Fibroblast of lung (primary cell): ENCODE measurements around the gene PRRC2B.

Experiments used
- CTCF ChIP-seq, 2 donors: IDR thresholded peaks in 1 of 2; conservative IDR thresholded peaks in 1 of 2; 1 replicate in 1 of 2; 2 replicates in 1 of 2; pipeline ENCODE4 v1.5.1; 2011 to 2012; ENCODE audit warnings: low read length in 2 of 2, control low read depth in 1 of 2, inconsistent platforms in 1 of 2, low read depth in 1 of 2, mild to moderate bottlenecking in 1 of 2
- EZH2 ChIP-seq: IDR thresholded peaks from 2 replicates; pipeline ENCODE4 v1.5.1; 2012; ENCODE audit warnings: low read length, control low read depth, mild to moderate bottlenecking; ENCODE audit errors: missing control alignments

- TF ChIP-seq CTCF (conservative IDR thresholded peaks at IDR 0.05 in 1 of 2, IDR thresholded peaks at IDR 0.05 in 1 of 2; ENCODE audit: low read depth in 1 of 2, low read length in 2 of 2) (no peak), EZH2 (no peak)
Observed at GRCh38 chr9:131502781-131503625, 109.1 kb downstream of the PRRC2B start, which contains the start of gene POMT1.
